ENCODE measurements around the gene RABGAP1L. TPM values are rescaled to one million over a fixed set of nuclear protein-coding genes. Genes with fewer than 3 reads are reported as not detected.

RABGAP1L gene
- total and polyA plus RNA-seq, 10 of the 15 experiments (the other 5 are each of a cell fraction or from before 2014, with no cell fraction given) = 5.8 to 194 (median 113) TPM

- 99% methylated on average over 4 of the region's 4 CpGs for WGBS (ENCODE audit: insufficient coverage, insufficient replicate concordance, low lambda C conversion rate, missing lambda C conversion rate)
- Histone ChIP-seq H3K9me3 (replicated peaks; ENCODE audit: control insufficient read depth, insufficient read depth, low read length) (no peaks in the 10 kb centered on the region), H3K4me3 (no peak overlapping the region), H3K9ac (ENCODE audit: control insufficient read depth, insufficient read depth, low read length) (no peak overlapping the region), H2AFZ (ENCODE audit: control insufficient read depth, low read depth, low read length) (no peak overlapping the region), H3K27me3 (replicated peaks in 1 of 2; ENCODE audit: control insufficient read depth in 2 of 2, insufficient read depth in 2 of 2, low read length in 1 of 2) (no peaks in the 10 kb centered on the region), H3K4me1 (ENCODE audit: control insufficient read depth, insufficient read depth, low read length) (no peaks in the 10 kb centered on the region), H3K27ac (ENCODE audit: control insufficient read depth, insufficient read depth) (no peak overlapping the region), H3K36me3 (ENCODE audit: control insufficient read depth in 2 of 2, insufficient read depth in 2 of 2, low read length in 1 of 2) (peaks cover 5 to 34% of the 10 kb centered on the region in 2 experiments), H3K79me2 (ENCODE audit: control insufficient read depth, insufficient read depth, low read length) (no peaks in the 10 kb centered on the region; the same call in none of the 2 replicates), H4K20me1 (ENCODE audit: control insufficient read depth, insufficient read depth) (no peaks in the 10 kb centered on the region), H3K4me2 (ENCODE audit: control insufficient read depth, insufficient read depth) (no peak overlapping the region)
- no peak for DNase-seq (ENCODE audit: low read depth, low spot score)
- in situ Hi-C loops (cut with MboI) = no loop called here
- ChIA-PET CTCF (interaction anchor here (0.6 to 1.5 kb wide), 3 partner anchors 12 to 137 kb away, joined by 3 to 4 read pairs (median 3); no protein-coding TSS in a partner anchor), SMC1A (ENCODE audit: uncharacterized antibody, unreplicated experiment) (interaction anchor here (0.6 to 1.6 kb wide), 2 partner anchors 15 to 1497 kb away, joined by 3 to 6 read pairs; no protein-coding TSS in a partner anchor), POLR2A (interaction anchor here (0.5 to 1.9 kb wide), 3 partner anchors 8 to 1234 kb away, joined by 5 to 14 read pairs (median 5); partner anchors contain the start of gene MRPS14), RAD21 (ENCODE audit: unreplicated experiment) (no interaction called here)
- no peak for FAIRE-seq
- TF ChIP-seq JUNB (IDR thresholded peaks at IDR 0.05) = no peak
- TF ChIP-seq ZBED1 (IDR thresholded peaks at IDR 0.05; ENCODE audit: borderline replicate concordance) = no peak
- no peak for TF ChIP-seq ZNF274 (IDR thresholded peaks at IDR 0.05; ENCODE audit: insufficient read depth, insufficient read length)
- TF ChIP-seq POLR2AphosphoS5 (IDR thresholded peaks at IDR 0.05; ENCODE audit: low read length) = no peak
- intact Hi-C loops (cut with micrococcal nuclease; ENCODE audit: unreplicated experiment) = no loop called here
- ATAC-seq = no peak
- BruUV-seq (replicated peaks) = no TSS peak
Measured at GRCh38 chr1:175015243-175015642, 855.9 kb downstream of the RABGAP1L start.

- RAD21 ChIA-PET (ENCODE audit: unreplicated experiment) = no interaction called here
- TF ChIP-seq IRF5 (IDR thresholded peaks at IDR 0.05; ENCODE audit: borderline replicate concordance) (no peak), SMAD1 (IDR thresholded peaks at IDR 0.05; ENCODE audit: low read depth, partially characterized antibody) (no peak), SUZ12 (IDR thresholded peaks at IDR 0.05; ENCODE audit: unreplicated experiment) (no peak), ZBTB33 (IDR thresholded peaks at IDR 0.05) (no peak), PKNOX1 (IDR thresholded peaks at IDR 0.05) (no peak), PBX3 (IDR thresholded peaks at IDR 0.05; ENCODE audit: insufficient replicate concordance, low read depth, low read length) (no peak), NFIC (IDR thresholded peaks at IDR 0.05; ENCODE audit: low read depth, low read length) (no peak), NR2C2 (IDR thresholded peaks at IDR 0.05; ENCODE audit: borderline replicate concordance, control insufficient read depth, insufficient read length, low read depth) (no peak)
Measured at GRCh38 chr1:175019524-175019923, 860.2 kb downstream of the RABGAP1L start.

More at GRCh38 chr1:175019524-175019923, 860.2 kb downstream of the RABGAP1L start:
- ChIA-PET SMC1A (ENCODE audit: uncharacterized antibody, unreplicated experiment) (no interaction called here), POLR2A (no interaction called here), CTCF (interaction anchor here (1.3 kb wide), 1 partner anchor 10 kb away, joined by 5 read pairs; no protein-coding TSS in a partner anchor)
- 98% methylated on average over 3 of the region's 3 CpGs for WGBS (ENCODE audit: insufficient coverage, insufficient replicate concordance, low lambda C conversion rate, missing lambda C conversion rate)
- BruUV-seq (replicated peaks) = no TSS peak
- no peak overlapping the region for H3K27ac ChIP-seq (ENCODE audit: control insufficient read depth, insufficient read depth)
- FAIRE-seq = no peak
- DNase-seq (ENCODE audit: low read depth, low spot score) = no peak
- in situ Hi-C loops (cut with MboI) (no loop called here), intact Hi-C loops (cut with micrococcal nuclease; ENCODE audit: unreplicated experiment) (no loop called here)
- no peaks in the 10 kb centered on the region; the same call in 1 of the 2 replicates for H3K4me1 ChIP-seq (ENCODE audit: control insufficient read depth, insufficient read depth, low read length)
- H3K9ac ChIP-seq (ENCODE audit: control insufficient read depth, insufficient read depth, low read length) = no peak overlapping the region
- H3K36me3 ChIP-seq (ENCODE audit: control insufficient read depth in 2 of 2, insufficient read depth in 2 of 2, low read length in 1 of 2) = peaks cover 4 to 14% of the 10 kb centered on the region in 2 experiments
- H3K4me2 ChIP-seq (ENCODE audit: control insufficient read depth, insufficient read depth) = no peak overlapping the region
- H3K9me3 ChIP-seq (replicated peaks; ENCODE audit: control insufficient read depth, insufficient read depth, low read length) = no peaks in the 10 kb centered on the region; the same call in 2 of the 3 replicates
- peaks cover 26% of the 10 kb centered on the region for H3K79me2 ChIP-seq (ENCODE audit: control insufficient read depth, insufficient read depth, low read length)
- H2AFZ ChIP-seq (ENCODE audit: control insufficient read depth, low read depth, low read length) = no peak overlapping the region
- ATAC-seq = no peak
- H3K4me3 ChIP-seq = no peak overlapping the region
- no peaks in the 10 kb centered on the region for H3K27me3 ChIP-seq (replicated peaks in 1 of 2; ENCODE audit: control insufficient read depth in 2 of 2, insufficient read depth in 2 of 2, low read length in 1 of 2)
- no peaks in the 10 kb centered on the region for H4K20me1 ChIP-seq (ENCODE audit: control insufficient read depth, insufficient read depth)

Measured in GM12878 (cell line).